Ascending aorta (tissue), 2 donors: Measurements from ENCODE around the gene ZNF566. TPM values are rescaled to one million over a fixed set of nuclear protein-coding genes. Genes with fewer than 3 reads are reported as not detected.

Source experiments
- DNase-seq, 2 donors: peaks; one replicate each; pipeline ENCODE4 v3.0.0-alpha.2; 2019; ENCODE audit warnings: low spot score in 2 of 2
- H3K27ac ChIP-seq, 2 donors: fragments of 200-600 bp; sonication (generic); one replicate each; pipeline ENCODE4 v1.5.1; 2016 to 2017; ENCODE audit warnings: mild to moderate bottlenecking in 1 of 2
- H3K27me3 ChIP-seq: fragments of 200-600 bp; sonication (generic); one replicate; pipeline ENCODE4 v1.5.1; 2017
- H3K36me3 ChIP-seq, 2 donors: fragments of 200-600 bp; sonication (generic); one replicate each; pipeline ENCODE4 v1.5.1; 2016
- H3K4me1 ChIP-seq, 2 donors: fragments of 200-600 bp; sonication (generic); one replicate each; pipeline ENCODE4 v1.5.1; 2016 to 2017; ENCODE audit warnings: mild to moderate bottlenecking in 1 of 2
- H3K4me3 ChIP-seq, 2 donors: fragments of 200-600 bp; sonication (generic); one replicate each; pipeline ENCODE4 v1.5.1; 2016 to 2017; ENCODE audit warnings: mild to moderate bottlenecking in 1 of 2
- H3K9me3 ChIP-seq, 2 donors: fragments of 200-600 bp; sonication (generic); one replicate each; pipeline ENCODE4 v1.5.1; 2016
- CTCF ChIP-seq, 3 experiments: fragments of 200-600 bp in 2 of 3; fragments of 450-650 bp in 1 of 3; sonication (generic) in 2 of 3; IDR thresholded peaks; one replicate each; pipeline ENCODE4 v1.5.1; 2016 to 2019; ENCODE audit warnings: antibody characterized with exemption in 3 of 3, mild to moderate bottlenecking in 1 of 3, moderate library complexity in 1 of 3
- intact Hi-C: fragments of 100-400 bp; cut with DNase I; formaldehyde crosslinking; loops from one replicate; pipeline ENCODE4 v1.15.1; 2023
- total RNA-seq: library from RNA; depleted of rRNA; stranded (reverse); fragments of >200 nt; gene quantifications from one replicate; pipeline ENCODE4 v1.1.0, GENCODE V29; 2016

Gene ZNF566
- total RNA-seq, 1 donor from 2014 or later = 9.9 TPM

GRCh38 chr19:36526581-36526980 lies 37.2 kb upstream of the ZNF566 start:
- intact Hi-C loops = loop anchor here (5.0 to 10.0 kb wide), 3 partner anchors 109 to 648 kb away; partner anchors contain the start of genes ZFP82, ZNF461 and ZNF585A
- H3K4me1 ChIP-seq = peaks cover 0 to 4% of the 10 kb centered on the region in 2 donors
- H3K4me3 ChIP-seq = no peak overlapping the region
- peaks cover 20 to 63% of the 10 kb centered on the region in 2 donors for H3K9me3 ChIP-seq
- H3K27ac ChIP-seq = no peak overlapping the region
- DNase-seq = no peak
- H3K27me3 ChIP-seq = no peaks in the 10 kb centered on the region
- TF ChIP-seq CTCF (IDR thresholded peaks at IDR 0.05) = no peak
- H3K36me3 ChIP-seq = peaks cover 32 to 48% of the 10 kb centered on the region in 2 donors

GRCh38 chr19:36524617-36525016 lies 35.3 kb upstream of the ZNF566 start:
- DNase-seq = no peak
- peaks cover 44 to 68% of the 10 kb centered on the region in 2 donors for H3K36me3 ChIP-seq
- H3K4me1 ChIP-seq = peaks cover 0 to 4% of the 10 kb centered on the region in 2 donors
- no peak overlapping the region for H3K4me3 ChIP-seq
- intact Hi-C loops = loop anchor here (5.0 to 10.0 kb wide), 3 partner anchors 107 to 650 kb away; partner anchors contain the start of genes ZFP82, ZNF461 and ZNF585A
- H3K9me3 ChIP-seq = peaks cover 39 to 70% of the 10 kb centered on the region in 2 donors
- no peak overlapping the region for H3K27ac ChIP-seq
- H3K27me3 ChIP-seq = no peaks in the 10 kb centered on the region
- TF ChIP-seq CTCF (IDR thresholded peaks at IDR 0.05) = no peak

- intact Hi-C loops = no loop called here
- H3K4me3 ChIP-seq = no peak overlapping the region
- peaks cover 56 to 77% of the 10 kb centered on the region in 2 donors for H3K36me3 ChIP-seq
These were observed 24.8 kb upstream of the ZNF566 start for GRCh38 chr19:36514012-36514612.

GRCh38 chr19:36508325-36508724 lies 19.0 kb upstream of the ZNF566 start:
- Histone ChIP-seq H3K27me3 (no peaks in the 10 kb centered on the region), H3K36me3 (peaks cover under 1 to 19% of the 10 kb centered on the region in 2 donors), H3K4me1 (no peaks in the 10 kb centered on the region), H3K9me3 (peaks cover 93 to 100% of the 10 kb centered on the region in 2 donors), H3K27ac (no peak overlapping the region), H3K4me3 (no peak overlapping the region)
- TF ChIP-seq CTCF (IDR thresholded peaks at IDR 0.05) = no peak
- intact Hi-C loops = no loop called here
- DNase-seq = no peak

More at GRCh38 chr19:36514012-36514612, 24.8 kb upstream of the ZNF566 start:
- Histone ChIP-seq H3K27me3 (no peaks in the 10 kb centered on the region), H3K9me3 (peaks cover 98 to 100% of the 10 kb centered on the region in 2 donors), H3K4me1 (no peaks in the 10 kb centered on the region), H3K27ac (no peak overlapping the region)
- DNase-seq = no peak
- TF ChIP-seq CTCF (IDR thresholded peaks at IDR 0.05) = no peak

GRCh38 chr19:36501973-36502372 lies 12.6 kb upstream of the ZNF566 start:
- Histone ChIP-seq H3K36me3 (no peaks in the 10 kb centered on the region), H3K27me3 (no peaks in the 10 kb centered on the region), H3K4me1 (no peaks in the 10 kb centered on the region), H3K27ac (no peak overlapping the region), H3K9me3 (peaks cover 76 to 86% of the 10 kb centered on the region in 2 donors), H3K4me3 (no peak overlapping the region)
- TF ChIP-seq CTCF (IDR thresholded peaks at IDR 0.05) = no peak
- no peak for DNase-seq
- intact Hi-C loops = no loop called here
